ENCODE results near the gene ABLIM3.

- no peak for TF ChIP-seq ELF4 (IDR thresholded peaks at IDR 0.05)
- TF ChIP-seq PKNOX1 (IDR thresholded peaks at IDR 0.05): no peak
- TF ChIP-seq SUZ12 (IDR thresholded peaks at IDR 0.05): no peak
Observed at GRCh38 chr5:149211566-149211965, 70.3 kb downstream of the ABLIM3 start.
